NCI-H510A treated with DMSO at 0.1 percent for 48 hours (cell line): ENCODE data around the gene POTEI.
"Not testable (repeated sequence)": the region's sequence is repeated elsewhere in the genome, so short reads cannot be mapped to it uniquely, and the experiment has no call there.

Source experiments
- DNase-seq: peaks from one replicate; lab custom pipeline; 2025; lab: John Stamatoyannopoulos, UW

The POTEI gene

GRCh38 chr2:130509228-130509627 is at the start of gene POTEI:
TSS of gene POTEI (minus strand) at chr2:130509328. CDS start at chr2:130509235, 93 bp downstream.
- DNase-seq, result not testable (repeated sequence)

- not testable (repeated sequence) for DNase-seq
Observed at GRCh38 chr2:130556441-130556840, 47.3 kb upstream of the POTEI start.

- not testable (repeated sequence) for DNase-seq
Observed at GRCh38 chr2:130554178-130554577, 45.0 kb upstream of the POTEI start.

GRCh38 chr2:130549475-130549874 is 40.3 kb upstream of the POTEI start:
- not testable (repeated sequence) for DNase-seq

GRCh38 chr2:130548418-130548817 is 39.3 kb upstream of the POTEI start:
- not testable (repeated sequence) for DNase-seq

- not testable (repeated sequence) for DNase-seq
Observed at GRCh38 chr2:130544978-130545377, 35.9 kb upstream of the POTEI start.

GRCh38 chr2:130543785-130544528 is 34.8 kb upstream of the POTEI start:
- DNase-seq, result not testable (repeated sequence)

- DNase-seq, result not testable (repeated sequence)
Observed at GRCh38 chr2:130542789-130543188, 33.7 kb upstream of the POTEI start.

GRCh38 chr2:130538271-130538670 is 29.1 kb upstream of the POTEI start:
- not testable (repeated sequence) for DNase-seq

- not testable (repeated sequence) for DNase-seq
Observed at GRCh38 chr2:130536654-130537053, 27.5 kb upstream of the POTEI start.

- DNase-seq, result not testable (repeated sequence)
Observed at GRCh38 chr2:130531672-130532071, 22.5 kb upstream of the POTEI start.

- DNase-seq, result not testable (repeated sequence)
Observed at GRCh38 chr2:130531225-130531624, 22.1 kb upstream of the POTEI start.

GRCh38 chr2:130530212-130530611 is 21.1 kb upstream of the POTEI start:
- DNase-seq, result not testable (repeated sequence)

GRCh38 chr2:130529545-130529944 is 20.4 kb upstream of the POTEI start:
- not testable (repeated sequence) for DNase-seq

GRCh38 chr2:130527365-130527967 is 18.3 kb upstream of the POTEI start:
- not testable (repeated sequence) for DNase-seq

GRCh38 chr2:130522390-130522789 is 13.3 kb upstream of the POTEI start:
- DNase-seq, result not testable (repeated sequence)

GRCh38 chr2:130520992-130521391 is 11.9 kb upstream of the POTEI start, which contains the start of gene CFC1B:
TSS of gene CFC1B (plus strand) at chr2:130521222. CDS start at chr2:130521485, 263 bp downstream.
- not testable (repeated sequence) for DNase-seq

GRCh38 chr2:130518516-130519106 is 9.5 kb upstream of the POTEI start:
- not testable (repeated sequence) for DNase-seq

GRCh38 chr2:130511747-130512451 is 2.8 kb upstream of the POTEI start:
- not testable (repeated sequence) for DNase-seq

GRCh38 chr2:130510807-130511746 is 1.9 kb upstream of the POTEI start:
- DNase-seq, result not testable (repeated sequence)

- not testable (repeated sequence) for DNase-seq
Observed at GRCh38 chr2:130491073-130491472, 18.1 kb downstream of the POTEI start.
